ENCODE measurements around the gene CFAP107.
"Not testable (repeated sequence)": the region's sequence is repeated elsewhere in the genome, so short reads cannot be mapped to it uniquely, and the experiment has no call there.

Gene CFAP107, protein sequence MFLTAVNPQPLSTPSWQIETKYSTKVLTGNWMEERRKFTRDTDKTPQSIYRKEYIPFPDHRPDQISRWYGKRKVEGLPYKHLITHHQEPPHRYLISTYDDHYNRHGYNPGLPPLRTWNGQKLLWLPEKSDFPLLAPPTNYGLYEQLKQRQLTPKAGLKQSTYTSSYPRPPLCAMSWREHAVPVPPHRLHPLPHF

DNA sequence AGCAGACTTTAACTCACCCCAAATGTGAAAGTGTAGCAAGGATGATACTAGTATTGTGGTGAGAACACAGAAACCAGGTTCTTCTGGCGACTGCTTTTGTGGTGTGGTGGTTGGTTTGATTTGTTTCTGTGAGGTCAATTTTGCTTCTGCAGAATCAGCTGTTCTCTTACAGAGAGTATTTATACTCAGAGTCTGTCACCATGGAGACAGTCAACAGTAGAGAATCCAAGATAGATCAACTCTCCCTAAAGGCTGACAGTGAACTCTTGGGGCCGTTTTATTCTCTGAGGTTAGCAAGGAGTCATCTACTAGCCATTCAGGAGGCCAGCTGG, at the start of gene CFAP107:
CFAP107 (plus strand) TSS at position 209 of the 332 bp plus-strand sequence. CDS start 231 bp downstream, outside the sequence.
- peak; percentile 44 for DNase-seq

DNA sequence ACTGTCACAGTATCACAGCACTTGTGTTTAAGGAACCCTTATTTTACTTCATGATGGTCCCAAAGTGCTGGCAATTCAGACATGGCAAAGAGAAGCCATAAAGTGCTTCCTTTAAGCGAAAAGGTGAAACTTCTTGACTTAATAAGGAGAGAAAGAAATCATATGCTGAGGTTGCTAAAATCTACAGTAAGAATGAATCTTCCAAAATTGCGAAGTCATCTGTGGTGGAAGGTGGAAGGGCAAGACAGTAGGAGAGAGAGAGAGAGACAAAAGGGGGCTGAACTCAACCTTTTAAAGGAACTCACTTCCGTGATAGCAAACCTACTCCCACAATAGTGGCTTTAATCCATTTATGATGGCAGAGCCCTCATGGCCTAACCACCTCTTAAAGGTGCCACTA, 49.3 kb upstream of the CFAP107 start:
- no peak for DNase-seq

DNA sequence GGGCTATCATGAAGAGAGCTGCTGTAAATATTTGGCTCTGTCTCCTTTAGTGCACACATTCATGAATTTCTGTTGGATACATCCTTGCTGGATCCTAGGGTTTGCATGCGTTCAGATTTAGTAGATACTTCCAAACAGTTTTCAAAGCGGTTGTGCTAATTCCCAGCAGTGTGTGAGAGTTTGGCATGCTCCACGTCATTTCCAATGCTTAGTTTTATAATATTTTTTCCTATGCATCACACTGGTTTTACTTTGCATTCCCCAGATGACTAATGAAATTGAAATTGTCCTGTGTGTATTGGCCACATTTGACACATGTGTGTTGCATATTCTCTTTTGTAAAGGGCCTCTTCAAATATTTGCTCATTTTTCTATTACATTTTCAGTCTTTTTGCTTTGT, 48.6 kb upstream of the CFAP107 start:
- DNase-seq = no peak

DNA sequence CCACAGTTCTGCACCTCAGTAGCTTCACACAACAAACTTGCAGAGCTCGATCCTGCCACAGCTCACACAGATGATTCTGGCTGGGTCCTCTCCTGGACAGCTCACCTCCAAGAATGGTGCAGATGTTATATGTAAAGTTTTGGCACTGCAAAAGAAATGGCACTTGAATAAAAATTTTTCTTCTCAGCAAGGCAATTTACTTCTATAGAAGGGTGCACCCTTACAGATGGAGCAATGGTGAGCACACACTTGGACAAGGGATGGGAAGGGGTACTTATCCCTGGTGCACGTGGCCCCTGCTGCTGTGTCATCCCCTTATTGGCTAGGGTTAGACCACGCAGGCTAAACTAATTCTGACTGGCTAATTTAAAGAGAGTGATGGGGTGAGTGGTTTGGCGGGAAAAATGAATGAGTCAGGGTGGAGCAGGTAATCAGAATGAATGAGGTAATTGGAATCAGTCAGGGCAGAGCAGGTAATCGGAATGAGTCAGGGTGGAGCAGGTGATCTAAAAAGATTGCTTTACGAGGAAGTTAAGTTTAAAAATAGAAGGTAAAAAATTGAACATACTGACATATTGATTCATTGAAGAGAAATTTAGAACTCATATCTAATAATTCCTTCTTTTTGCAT, 42.1 kb upstream of the CFAP107 start:
- no peak for DNase-seq

DNA sequence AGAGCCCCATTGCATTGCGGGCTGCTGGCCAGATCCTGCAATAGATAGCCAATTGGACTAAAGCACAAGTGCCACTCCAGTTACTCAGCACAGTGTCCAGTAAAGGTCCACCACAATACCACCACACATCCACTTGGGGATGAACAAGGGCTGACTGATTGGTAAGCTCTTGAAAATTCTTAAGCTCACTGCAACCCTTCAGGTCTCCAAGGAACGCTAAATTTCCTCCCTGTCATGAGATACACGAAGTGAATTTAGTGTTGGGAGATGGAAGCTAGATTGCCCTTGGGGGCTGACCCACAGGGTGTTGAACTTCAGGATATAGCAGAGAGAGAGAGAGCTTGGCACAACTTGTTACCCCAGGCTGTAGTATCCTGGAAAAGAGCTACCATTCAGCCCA, 39.9 kb upstream of the CFAP107 start:
- DNase-seq = no peak

DNA sequence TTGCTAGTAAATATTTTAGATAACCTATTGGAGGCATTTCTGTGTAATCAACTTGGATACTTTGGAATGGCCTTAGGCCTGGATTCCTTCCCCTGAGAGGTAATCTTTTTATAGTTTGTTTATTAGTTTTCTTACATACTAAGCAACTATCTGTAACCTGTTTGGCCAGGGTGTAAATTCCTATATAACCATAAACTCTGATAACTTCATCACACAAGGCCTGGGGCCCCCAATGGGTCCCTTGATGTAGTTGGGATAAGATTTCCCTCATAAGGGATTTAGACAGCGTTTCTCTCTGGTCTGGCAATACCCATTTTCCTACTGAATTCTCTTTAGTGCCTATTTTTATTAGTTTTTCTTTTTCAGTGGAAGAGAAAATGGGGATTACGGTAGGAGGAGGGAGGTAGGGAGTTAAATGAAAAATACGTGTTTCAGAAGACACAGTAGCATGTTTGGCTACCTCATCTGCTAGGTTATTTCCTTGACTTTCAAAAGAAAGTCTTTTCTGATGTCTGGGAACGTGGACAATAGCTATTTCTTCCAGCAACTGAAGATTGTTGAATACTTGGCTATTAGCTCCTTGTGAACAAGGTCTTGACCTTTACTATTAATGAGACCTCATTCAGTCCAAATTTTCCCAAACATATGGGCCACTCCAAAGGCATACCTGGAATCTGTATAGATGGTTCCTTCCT, 37.5 kb upstream of the CFAP107 start:
- DNase-seq = no peak

DNA sequence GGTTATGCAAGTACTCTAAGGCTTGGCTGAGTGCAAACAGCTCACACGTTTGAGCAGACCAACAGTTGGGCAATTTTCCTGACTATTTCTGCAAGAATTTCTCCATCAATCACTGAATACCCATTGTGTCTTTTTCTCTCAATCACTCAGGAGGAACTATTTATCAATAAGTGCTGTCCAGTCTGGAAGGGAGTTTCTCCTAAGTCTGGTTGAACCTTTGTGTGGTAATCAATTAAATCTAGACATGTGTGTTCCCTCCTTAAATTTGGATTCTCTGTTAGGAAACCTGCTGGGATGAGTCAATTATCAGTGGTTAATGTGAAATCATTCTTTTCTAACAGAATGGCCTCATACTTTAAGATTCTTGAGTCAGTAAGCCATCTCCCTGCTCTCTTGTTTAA, 36.9 kb upstream of the CFAP107 start:
- no peak for DNase-seq

DNA sequence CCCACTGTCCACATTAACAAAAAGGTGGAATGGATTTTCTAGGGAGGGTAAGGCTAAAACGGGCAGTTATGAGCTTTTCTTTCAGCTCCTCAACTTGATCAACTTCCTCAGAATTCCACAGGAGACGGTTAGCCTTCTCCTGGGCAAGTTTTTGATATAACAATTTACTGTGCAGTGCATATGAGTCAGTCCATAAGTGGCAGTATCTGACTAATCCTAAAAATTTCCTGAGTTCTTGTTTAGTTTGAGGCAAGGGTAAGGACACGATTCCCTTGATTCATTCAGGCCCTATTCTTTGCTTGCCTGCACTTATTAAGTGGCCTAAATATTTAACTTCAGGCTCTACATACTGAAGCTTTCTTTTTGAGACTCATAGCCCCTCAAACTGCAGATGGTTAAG, 36.3 kb upstream of the CFAP107 start:
- no peak for DNase-seq

DNA sequence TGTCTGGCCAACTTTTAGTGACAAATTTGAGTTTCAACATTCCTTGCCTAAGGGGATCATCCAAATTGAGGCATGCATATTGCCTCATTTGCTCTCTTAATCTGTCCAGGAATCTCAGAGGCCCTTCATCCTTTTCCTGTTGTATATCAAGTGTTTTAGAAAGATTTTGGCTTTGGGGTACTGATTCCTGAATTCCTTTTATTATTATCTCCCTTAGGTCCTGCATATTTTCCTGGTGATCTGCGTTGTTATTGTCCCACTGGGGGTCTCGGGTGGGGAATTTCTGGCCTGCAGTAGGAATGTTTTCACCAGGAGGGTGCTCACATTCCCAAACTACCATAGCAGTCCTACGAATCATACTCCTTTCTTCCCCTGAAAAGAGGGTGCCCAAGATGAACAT, 34.5 kb upstream of the CFAP107 start:
- DNase-seq = no peak

DNA sequence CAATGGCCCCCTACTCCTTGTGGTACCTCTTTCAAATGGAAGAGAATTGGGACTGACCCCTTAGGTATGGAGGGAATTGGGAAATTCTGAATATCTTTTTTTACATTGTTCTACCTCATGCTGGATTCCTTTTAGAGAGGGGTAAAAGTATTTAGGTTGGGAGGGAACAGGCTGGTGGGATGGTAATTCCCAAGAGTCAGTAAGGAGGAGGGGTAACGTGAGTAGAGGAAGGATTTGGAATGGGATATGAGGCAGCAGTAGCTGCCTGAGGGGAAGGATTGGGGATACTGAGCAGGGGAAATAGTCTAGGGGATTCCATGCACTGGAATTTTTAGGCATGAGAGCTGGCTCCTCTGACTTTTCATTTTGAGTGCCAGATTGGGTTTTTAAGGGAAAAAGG, 33.9 kb upstream of the CFAP107 start:
- no peak for DNase-seq

DNA sequence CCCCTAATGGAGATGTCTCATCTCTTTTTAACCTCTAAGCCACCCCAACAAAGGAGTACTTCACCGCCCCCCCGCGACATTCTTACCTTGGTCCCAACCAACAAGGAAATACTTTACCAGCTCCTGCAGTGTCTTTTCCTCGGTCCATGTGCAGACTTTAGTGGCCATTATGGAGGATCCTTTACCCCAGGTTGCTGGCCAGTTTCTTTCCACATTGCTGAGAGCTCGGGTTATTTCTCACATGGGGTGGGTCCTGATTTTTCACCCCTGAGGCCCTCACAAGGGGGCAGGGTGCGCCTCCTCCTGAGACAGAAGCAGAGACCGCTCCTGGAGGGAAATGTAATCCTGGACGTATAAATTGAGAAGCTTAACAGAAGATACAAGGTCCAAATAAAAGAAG, 33.1 kb upstream of the CFAP107 start:
- no peak for DNase-seq

DNA sequence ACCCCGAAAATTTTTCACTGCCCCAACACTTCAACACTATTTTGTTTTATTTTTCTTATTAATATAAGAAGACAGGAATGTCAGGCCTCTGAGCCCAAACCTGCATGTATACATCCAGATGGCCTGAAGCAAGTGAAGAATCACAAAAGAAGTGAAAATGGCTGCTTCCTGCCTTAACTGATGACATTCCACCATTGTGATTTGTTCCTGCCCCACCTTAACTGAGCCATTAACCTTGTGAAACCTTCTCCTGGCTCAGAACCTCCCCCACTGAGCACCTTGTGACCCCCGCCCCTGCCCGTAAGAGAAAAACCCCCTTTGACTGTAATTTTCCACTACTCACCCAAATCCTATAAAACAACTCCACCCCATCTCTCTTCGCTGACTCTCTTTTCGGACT, 32.3 kb upstream of the CFAP107 start:
- DNase-seq = not testable (repeated sequence)

DNA sequence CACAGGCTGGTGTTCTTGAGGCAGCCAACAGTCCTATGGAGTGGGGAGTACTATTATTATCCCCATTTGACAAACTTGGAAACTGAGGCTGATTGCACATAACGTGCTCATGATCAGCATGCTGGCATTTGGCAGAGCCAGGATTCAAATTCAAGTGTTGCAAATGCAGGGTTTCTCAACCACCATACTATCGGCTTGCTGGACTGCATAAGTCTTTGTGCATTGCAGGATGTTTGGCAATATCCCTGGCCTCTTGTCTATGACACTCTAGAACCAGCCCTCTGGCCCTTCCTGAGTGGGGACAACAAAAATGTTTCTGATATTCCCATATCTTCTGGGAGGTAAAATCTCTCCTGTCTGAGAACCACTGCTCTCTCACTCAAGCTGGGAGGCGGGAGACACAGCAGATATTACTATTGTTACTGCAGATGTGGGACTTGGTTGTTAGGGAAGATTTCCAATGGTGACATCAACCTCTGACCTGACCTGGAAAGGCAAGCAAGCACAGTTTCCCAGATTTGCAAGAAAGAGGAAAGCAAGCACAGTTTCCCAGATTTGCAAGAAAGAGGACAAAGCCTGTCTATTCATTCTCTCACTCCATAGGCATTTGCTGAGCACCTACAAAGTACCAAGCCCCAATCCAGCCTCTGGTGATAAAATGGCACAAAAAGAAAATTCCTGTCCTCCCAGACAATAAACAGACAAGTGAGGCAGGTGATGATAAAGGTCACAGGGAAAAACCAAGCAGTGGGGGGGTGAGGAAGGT, 31.1 kb upstream of the CFAP107 start:
- no peak for DNase-seq

DNA sequence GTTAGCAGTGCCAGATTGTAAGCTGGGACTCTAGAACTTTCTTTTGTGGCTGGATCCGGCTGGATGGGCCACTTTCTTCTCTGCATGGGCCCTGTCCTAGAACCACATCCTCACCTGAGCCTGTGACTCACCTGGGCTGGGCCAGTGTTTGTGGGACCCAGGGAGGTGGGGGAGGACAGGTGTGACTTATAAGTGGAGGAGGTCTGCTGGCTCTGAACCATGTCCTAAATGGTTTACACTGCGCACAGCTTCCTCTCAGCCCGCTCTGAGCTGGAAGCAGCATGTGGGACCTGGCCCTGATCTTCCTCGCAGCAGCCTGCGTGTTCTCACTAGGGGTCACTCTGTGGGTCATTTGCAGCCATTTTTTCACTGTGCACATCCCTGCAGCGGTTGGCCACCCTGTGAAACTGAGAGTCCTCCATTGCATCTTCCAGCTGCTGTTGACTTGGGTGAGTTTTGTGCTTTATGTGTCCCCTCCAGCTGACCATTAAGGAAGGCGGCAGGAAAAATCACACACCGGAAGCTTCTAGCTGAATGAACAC, 30.0 kb upstream of the CFAP107 start, which contains the start of gene AADACL3:
AADACL3 (plus strand) TSS at position 215 of the 542 bp plus-strand sequence; CDS start at position 282, 67 bp downstream.
- DNase-seq = no peak

DNA sequence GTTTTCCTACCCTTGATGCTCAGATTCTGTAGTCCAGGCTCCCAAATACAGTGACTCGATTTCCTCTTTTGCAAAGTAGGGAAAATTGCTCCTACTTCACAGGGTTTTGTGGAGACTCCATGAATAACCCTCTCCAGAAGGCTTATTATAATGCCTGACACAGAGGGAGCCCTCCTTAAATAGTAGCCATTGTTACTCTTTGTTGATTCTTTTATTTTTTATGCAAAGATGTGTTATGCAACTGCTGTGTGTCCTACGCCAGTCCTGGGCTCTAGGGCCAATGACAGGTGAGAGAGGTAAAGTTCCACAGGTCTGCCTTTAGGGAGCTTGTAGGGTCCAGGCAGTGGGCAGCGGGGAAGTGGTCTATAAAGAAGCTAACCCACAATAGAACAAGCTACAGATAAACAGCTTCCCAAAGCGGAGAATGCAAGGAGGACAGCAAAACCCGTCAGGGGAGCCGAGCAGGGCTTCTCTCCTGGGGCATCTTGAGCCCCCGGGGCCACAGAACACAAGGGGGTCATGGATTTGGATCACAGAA, 28.6 kb upstream of the CFAP107 start:
- DNase-seq = no peak

DNA sequence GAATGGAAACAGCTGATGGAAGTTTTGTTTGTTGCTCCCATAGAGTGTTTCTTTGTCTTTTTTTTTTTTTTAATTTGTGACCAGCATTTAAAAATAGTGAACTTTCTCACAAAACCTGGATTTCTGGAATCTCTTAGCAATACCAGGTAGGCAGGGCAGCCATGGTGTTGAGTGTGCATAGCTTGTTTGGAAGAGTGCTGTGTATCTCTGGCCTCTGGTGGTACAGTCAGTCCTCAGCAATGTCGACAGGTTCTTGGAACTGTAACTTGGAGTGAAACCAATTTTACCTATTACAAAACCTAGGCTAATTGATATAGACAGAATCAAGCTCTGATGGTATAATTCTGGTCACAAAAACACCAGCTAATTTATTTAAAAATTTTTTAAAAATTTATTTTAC, 23.4 kb upstream of the CFAP107 start:
- no peak for DNase-seq

DNA sequence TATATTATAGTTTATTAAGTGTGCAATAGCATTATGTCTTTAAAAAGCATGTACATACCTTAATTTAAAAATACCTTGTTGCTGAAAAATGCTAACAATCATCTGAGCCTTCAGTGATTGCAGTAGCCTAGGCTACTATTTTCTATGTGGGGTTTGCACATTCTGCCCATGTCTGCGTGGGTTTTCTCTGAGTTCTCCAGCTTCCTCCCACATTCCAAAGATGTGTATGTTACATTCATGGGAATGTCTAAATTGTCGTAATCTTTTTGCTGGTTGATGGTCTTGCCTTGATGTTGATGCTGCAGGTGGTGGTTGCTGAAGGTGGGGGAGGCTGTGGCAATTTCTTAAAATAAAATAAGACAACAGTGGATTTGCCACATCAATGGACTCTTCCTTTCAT, 17.6 kb upstream of the CFAP107 start:
- no peak for DNase-seq

DNA sequence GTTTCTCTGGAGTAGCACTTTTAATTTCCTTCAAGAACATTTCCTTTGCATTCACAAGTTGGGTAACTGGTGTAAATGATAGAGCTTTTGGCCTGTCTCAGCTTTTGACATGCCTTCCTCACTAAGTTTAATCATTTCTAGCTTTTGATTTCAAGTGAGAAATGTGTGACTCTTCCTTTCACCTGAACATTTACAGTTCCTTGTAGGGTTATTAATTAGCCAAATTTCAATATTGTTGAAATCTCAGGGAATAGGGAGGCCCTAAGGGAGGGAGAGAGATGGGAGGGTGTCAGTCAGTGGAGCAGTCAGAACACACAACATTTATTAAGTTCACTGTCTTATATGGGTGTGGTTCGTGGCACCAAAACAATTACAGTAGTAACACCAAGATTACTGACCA, 15.8 kb upstream of the CFAP107 start:
- DNase-seq = no peak

DNA sequence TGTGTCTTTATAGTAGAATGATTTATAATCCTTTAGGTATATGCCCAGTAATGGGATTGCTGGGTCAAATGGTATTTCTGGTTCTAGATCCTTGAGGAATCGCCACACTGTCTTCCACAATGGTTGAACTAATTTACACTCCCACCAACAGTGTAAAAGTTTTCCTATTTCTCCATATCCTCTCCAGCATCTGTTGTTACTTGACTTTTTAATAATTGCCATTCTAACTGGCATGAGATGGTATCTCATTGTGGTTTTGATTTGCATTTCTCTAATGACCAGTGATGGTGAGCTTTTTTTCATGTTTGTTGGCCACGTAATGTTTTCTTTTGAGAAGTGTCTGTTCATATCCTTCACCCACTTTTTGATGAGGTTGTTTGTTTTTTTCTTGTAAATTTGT, 14.9 kb upstream of the CFAP107 start:
- DNase-seq = not testable (repeated sequence)

DNA sequence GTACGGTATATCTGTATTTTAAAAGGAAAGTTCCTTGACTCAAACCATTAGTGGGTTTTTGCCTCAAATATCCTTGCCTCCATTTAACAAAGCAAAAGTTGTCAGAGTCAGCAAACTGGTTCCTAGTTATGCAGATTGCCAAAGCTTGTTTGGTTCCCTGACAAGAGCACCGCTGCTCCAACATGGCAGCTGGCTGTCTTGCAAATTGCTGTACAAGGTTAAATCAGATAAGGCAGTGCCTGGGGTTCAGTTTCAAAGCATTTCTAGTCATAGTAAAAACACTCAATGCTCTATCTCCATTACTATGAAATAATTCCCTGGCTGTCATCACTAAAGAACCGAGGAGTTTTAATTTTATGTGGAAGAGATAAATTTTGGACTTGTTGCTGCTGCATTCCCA, 11.3 kb upstream of the CFAP107 start:
- no peak for DNase-seq

DNA sequence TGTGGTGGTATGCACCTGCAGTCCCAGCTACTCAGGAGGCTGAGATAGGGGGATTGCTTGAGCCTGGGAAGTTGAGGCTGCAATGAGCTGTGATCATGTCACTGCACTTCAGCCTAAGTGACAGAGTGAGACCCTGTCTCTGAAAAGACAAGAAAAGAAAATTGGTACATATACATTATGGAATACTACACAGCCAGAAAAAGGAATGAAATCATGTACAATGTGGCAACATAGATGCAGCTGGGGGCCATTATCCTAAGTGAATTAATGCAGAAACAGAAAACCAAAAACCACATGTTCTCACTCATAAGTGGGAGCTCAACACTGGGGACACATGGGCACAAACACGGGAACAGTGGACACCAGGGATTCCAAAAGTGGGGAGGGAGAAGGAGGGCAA, 7.1 kb upstream of the CFAP107 start:
- no peak for DNase-seq

DNA sequence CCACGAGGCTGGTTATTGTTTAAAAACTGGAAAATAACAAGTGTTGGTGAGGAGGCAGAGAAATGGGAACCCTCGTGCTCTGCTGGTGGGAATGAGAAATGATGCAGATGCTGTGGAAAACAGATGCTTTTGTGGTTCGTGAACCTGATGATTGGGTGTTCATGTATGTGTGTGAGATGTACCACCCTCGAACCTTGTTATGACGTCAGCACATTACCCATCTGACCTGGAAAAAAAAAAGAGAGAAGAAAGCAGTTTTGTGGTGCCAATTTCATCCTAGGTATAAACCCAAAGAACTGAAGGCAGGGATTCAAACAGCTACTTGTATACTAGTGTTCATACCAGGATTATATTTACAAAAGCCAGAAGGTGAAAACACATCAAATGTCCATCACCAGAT, 6.4 kb upstream of the CFAP107 start:
- DNase-seq = no peak

DNA sequence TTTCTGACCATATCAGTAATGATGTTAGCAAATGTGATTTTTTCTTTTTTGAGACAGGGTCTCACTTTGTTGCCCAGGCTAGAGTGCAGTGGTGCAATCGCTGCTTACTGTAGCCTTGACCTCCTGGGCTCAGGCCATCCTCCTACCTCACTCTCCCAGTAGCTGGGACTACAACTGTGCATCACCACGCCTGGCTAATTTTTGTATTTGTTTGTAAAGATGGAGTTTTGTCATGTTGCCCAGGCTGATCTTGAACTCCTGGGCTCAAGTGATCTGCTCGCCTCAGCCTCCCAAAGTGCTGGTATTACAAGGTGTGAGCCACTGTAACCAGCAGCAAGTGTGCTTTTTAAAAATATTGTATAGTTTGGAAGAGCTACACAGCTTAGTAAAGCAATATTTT, 4.1 kb upstream of the CFAP107 start:
- DNase-seq = no peak

All from activated CD4-positive, alpha-beta T cell treated with anti-CD3 and anti-CD28 coated beads, Interleukin-2, Interleukin-6, amounts not matched to agents 100 ng/mL and 50 ng/mL, durations not matched to agents 16 hours and 8 hours (primary cell).